Peyer's patch (tissue), 4 donors: ENCODE measurements around the gene TOB1. TPM values are rescaled to one million over a fixed set of nuclear protein-coding genes. Genes with fewer than 3 reads are reported as not detected.

Experiments
- DNase-seq, 3 donors: peaks; one replicate each; pipeline ENCODE4 v3.0.0-alpha.2; 2017 to 2019
- H3K27ac ChIP-seq, 4 donors: fragments of 200-600 bp; sonication (generic); one replicate each; pipeline ENCODE4 v1.5.1; 2016 to 2019
- H3K27me3 ChIP-seq, 2 donors: fragments of 200-600 bp; sonication (generic); one replicate each; pipeline ENCODE4 v1.5.1; 2019
- H3K36me3 ChIP-seq, 3 donors: fragments of 200-600 bp; sonication (generic); one replicate each; pipeline ENCODE4 v1.5.1; 2016 to 2019
- H3K4me1 ChIP-seq, 4 donors: fragments of 200-600 bp; sonication (generic); one replicate each; pipeline ENCODE4 v1.5.1; 2016 to 2019
- H3K4me3 ChIP-seq, 4 donors: fragments of 200-600 bp; sonication (generic); 1 replicate in 3 of 4; 2 replicates in 1 of 4; pipeline ENCODE4 v1.5.1; 2016 to 2019; ENCODE audit warnings: mild to moderate bottlenecking in 1 of 4
- H3K9me3 ChIP-seq, 4 donors: fragments of 200-600 bp; sonication (generic); one replicate each; pipeline ENCODE4 v1.5.1; 2016 to 2019; ENCODE audit warnings: mild to moderate bottlenecking in 1 of 4
- POLR2A ChIP-seq, 2 donors: fragments of 450-650 bp; IDR thresholded peaks; one replicate each; pipeline ENCODE4 v1.5.1; 2017; ENCODE audit warnings: antibody characterized with exemption in 2 of 2, mild to moderate bottlenecking in 2 of 2, moderate library complexity in 2 of 2
- total RNA-seq, 4 donors: library from RNA; depleted of rRNA; stranded (reverse); fragments of >200 nt; gene quantifications; one replicate each; pipeline ENCODE4 v1.1.0, GENCODE V29; 2016
- TF ChIP-seq, protein P1 (sequence below), 6 experiments: fragments of 450-650 bp in 4 of 6; fragments of 200-600 bp in 2 of 6; sonication (generic) in 1 of 6; IDR thresholded peaks; one replicate each; pipeline ENCODE4 v1.5.1; 2017 to 2019; ENCODE audit warnings: antibody characterized with exemption in 6 of 6, mild to moderate bottlenecking in 3 of 6, moderate library complexity in 1 of 6

TOB1 gene
- total RNA-seq, 4 donors from 2014 or later = 38.0 to 101 (median 60.6) TPM

DNA sequence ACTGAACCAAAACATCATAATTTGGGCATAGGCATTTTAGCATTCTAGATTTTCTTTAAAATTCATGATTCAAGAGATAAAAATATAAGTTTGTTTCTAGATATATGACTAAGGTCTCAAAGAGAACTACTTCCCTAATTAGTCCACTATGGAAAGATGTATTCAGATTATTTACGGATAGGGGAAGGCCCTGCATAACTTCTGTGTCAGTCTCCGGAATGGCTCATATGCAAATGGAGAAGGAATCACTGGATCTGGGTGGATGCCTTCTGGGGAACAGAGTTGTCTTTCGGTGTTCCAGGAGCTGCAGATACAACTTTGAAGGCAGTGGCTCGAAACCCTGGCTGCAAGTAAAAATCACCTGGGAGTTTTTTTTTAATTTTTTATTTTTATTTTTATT, 47.9 kb downstream of the TOB1 start:
- DNase-seq = no peak
- Histone ChIP-seq H3K36me3 (no peaks in the 10 kb centered on the region), H3K4me1 (peaks cover 0 to 4% (median 0%) of the 10 kb centered on the region in 4 donors), H3K4me3 (no peak overlapping the region), H3K9me3 (no peaks in the 10 kb centered on the region), H3K27ac (no peak overlapping the region), H3K27me3 (no peaks in the 10 kb centered on the region)
- TF ChIP-seq, protein P1, sequence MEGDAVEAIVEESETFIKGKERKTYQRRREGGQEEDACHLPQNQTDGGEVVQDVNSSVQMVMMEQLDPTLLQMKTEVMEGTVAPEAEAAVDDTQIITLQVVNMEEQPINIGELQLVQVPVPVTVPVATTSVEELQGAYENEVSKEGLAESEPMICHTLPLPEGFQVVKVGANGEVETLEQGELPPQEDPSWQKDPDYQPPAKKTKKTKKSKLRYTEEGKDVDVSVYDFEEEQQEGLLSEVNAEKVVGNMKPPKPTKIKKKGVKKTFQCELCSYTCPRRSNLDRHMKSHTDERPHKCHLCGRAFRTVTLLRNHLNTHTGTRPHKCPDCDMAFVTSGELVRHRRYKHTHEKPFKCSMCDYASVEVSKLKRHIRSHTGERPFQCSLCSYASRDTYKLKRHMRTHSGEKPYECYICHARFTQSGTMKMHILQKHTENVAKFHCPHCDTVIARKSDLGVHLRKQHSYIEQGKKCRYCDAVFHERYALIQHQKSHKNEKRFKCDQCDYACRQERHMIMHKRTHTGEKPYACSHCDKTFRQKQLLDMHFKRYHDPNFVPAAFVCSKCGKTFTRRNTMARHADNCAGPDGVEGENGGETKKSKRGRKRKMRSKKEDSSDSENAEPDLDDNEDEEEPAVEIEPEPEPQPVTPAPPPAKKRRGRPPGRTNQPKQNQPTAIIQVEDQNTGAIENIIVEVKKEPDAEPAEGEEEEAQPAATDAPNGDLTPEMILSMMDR (IDR thresholded peaks at IDR 0.05) = no peak
- no peak for TF ChIP-seq POLR2A (IDR thresholded peaks at IDR 0.05)

DNA sequence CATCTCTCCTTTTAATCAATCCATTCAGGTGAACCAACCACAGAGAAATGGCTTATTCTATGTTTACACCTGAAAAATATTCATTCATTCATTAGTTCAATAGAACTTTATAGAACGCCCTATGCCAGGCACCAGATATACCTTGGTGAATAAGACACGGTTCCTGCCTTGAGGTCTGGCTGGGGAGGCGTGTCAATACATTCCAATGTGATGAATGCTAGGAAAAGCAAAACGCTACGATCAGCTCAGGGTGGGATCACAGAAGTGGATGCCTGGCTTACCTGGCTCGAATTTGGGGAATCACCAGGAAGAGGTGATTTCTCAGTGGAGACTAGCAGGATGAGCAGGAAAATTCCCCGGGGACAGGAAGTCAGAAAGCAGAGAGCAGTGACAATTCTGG, 48.3 kb downstream of the TOB1 start:
- no peaks in the 10 kb centered on the region for H3K27me3 ChIP-seq
- peaks cover 0 to 4% (median 0%) of the 10 kb centered on the region in 4 donors for H3K4me1 ChIP-seq
- no peak for DNase-seq
- no peak overlapping the region for H3K27ac ChIP-seq
- H3K4me3 ChIP-seq = no peak overlapping the region
- H3K9me3 ChIP-seq = no peaks in the 10 kb centered on the region
- no peak for TF ChIP-seq POLR2A (IDR thresholded peaks at IDR 0.05)
- TF ChIP-seq, protein P1 (IDR thresholded peaks at IDR 0.05) = no peak
- no peaks in the 10 kb centered on the region for H3K36me3 ChIP-seq

GRCh38 chr17:50816771-50817751, 49.1 kb downstream of the TOB1 start:
- DNase-seq = peak; percentile 23 to 74 (median 69)
- Histone ChIP-seq H3K27ac (no peak overlapping the region), H3K9me3 (no peaks in the 10 kb centered on the region), H3K36me3 (no peaks in the 10 kb centered on the region), H3K4me1 (peaks cover 0 to 4% (median 0%) of the 10 kb centered on the region in 4 donors), H3K27me3 (no peaks in the 10 kb centered on the region), H3K4me3 (peak overlapping the region in 1 of 4 donors; percentile 2)
- TF ChIP-seq, protein P1 (IDR thresholded peaks at IDR 0.05) = peak; percentile 27 to 77 (median 62)
- TF ChIP-seq POLR2A (IDR thresholded peaks at IDR 0.05) = no peak

- no peaks in the 10 kb centered on the region for H3K27me3 ChIP-seq
- no peak overlapping the region for H3K27ac ChIP-seq
- no peaks in the 10 kb centered on the region for H3K36me3 ChIP-seq
- H3K4me1 ChIP-seq = peaks cover 0 to 4% (median 0%) of the 10 kb centered on the region in 4 donors
- no peak for DNase-seq
- H3K4me3 ChIP-seq = no peak overlapping the region
- no peaks in the 10 kb centered on the region for H3K9me3 ChIP-seq
- TF ChIP-seq, protein P1 (IDR thresholded peaks at IDR 0.05) = no peak
- no peak for TF ChIP-seq POLR2A (IDR thresholded peaks at IDR 0.05)
Observed at GRCh38 chr17:50816271-50816670, 49.9 kb downstream of the TOB1 start.

DNA sequence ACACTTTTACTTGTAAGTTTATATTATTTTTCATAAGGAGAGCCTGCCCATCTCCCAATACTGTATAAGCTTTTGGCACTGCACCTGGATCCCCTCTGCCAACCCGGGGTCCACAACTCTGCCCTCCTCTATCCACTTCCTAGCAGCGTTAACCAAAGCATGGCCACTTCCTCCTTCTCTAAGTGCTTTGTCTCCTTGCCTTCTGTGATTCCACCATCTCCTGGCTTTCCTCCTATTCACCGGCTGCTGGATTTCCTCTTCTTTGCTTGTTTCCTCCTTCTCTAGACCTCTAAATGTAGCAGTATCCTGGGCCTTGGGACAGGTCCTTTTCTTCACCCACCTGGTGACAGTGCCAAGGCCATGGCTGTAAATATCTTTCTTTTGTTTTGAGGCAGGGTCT, 50.8 kb downstream of the TOB1 start:
- DNase-seq = no peak
- Histone ChIP-seq H3K27me3 (no peaks in the 10 kb centered on the region), H3K4me1 (peaks cover 0 to 4% (median 0%) of the 10 kb centered on the region in 4 donors), H3K27ac (no peak overlapping the region), H3K36me3 (no peaks in the 10 kb centered on the region), H3K4me3 (no peak overlapping the region), H3K9me3 (no peaks in the 10 kb centered on the region)
- TF ChIP-seq, protein P1 (IDR thresholded peaks at IDR 0.05) = no peak
- TF ChIP-seq POLR2A (IDR thresholded peaks at IDR 0.05) = no peak
